GM12872 (cell line): ENCODE measurements around the gene C10orf53.

Source experiments
- TF ChIP-seq, protein P1 (sequence below): IDR thresholded peaks from 3 replicates; pipeline ENCODE4 v1.5.1; 2011; ENCODE audit warnings: low read depth, mild to moderate bottlenecking, low read length, moderate library complexity; ENCODE audit not compliant: insufficient read depth

C10orf53 gene

DNA sequence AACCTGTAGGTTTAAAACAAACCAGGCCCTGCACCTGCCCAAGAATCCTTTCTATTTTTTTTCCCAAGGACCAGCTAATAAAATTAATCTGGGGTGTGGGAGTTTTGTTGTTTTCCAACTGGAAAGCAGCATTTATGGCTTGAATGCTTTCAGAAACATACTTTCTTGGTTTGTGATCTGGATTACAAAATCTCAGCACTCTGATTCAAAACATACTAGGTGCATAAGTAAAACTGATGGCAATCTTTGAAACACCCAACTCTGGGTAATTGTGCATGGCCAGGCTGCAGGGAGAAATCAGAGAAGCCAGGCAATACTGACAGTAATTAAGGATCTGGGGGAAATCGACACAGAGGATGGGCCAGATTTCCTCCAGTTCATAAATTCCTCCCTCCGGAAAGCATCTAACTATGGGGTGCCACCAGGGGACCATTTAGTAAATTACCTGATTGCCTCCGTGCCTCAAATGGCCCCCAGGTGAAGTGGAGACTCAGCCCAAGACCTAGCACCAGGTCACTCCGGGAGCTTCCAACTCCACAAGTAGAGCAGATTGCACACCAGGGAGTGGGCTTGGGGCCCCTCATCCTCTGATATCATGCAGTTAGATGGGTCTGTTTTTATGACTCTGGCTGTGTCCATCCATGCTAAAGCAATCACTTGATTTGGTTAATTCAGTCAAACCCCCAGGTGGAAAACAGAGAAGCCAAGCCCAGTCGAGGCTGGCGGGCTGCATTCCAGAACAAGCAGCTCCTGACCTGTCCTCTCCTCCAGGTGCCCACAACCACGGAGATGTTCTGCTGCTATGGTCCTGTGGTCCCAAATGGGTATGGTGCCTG lies 15.2 kb upstream of the C10orf53 start:
- TF ChIP-seq, protein P1, sequence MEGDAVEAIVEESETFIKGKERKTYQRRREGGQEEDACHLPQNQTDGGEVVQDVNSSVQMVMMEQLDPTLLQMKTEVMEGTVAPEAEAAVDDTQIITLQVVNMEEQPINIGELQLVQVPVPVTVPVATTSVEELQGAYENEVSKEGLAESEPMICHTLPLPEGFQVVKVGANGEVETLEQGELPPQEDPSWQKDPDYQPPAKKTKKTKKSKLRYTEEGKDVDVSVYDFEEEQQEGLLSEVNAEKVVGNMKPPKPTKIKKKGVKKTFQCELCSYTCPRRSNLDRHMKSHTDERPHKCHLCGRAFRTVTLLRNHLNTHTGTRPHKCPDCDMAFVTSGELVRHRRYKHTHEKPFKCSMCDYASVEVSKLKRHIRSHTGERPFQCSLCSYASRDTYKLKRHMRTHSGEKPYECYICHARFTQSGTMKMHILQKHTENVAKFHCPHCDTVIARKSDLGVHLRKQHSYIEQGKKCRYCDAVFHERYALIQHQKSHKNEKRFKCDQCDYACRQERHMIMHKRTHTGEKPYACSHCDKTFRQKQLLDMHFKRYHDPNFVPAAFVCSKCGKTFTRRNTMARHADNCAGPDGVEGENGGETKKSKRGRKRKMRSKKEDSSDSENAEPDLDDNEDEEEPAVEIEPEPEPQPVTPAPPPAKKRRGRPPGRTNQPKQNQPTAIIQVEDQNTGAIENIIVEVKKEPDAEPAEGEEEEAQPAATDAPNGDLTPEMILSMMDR, result no peak

DNA sequence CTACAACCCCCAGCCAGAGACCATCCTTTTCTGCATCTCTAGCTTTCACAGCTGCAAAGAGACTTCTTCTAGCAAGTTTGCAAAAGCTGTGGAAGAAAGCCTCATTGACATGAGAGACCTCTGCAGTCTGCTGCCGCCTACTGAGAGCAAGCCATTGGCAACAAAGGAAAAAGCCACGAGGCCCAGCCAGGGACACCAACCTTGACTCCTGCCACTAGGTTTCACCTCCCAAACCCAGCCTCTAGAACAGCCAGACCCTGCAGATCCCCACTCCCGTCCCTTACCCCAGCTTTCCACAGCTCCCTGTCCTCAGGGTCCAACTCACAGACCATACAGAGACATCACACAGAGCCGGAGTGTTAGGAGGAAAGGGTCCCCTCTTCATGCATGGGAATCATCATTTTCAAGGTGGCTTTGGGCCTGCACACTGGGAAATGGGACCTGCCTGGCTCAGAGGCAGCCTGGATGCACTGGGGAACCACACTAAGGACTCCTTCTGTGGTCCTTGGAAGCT lies 14.6 kb upstream of the C10orf53 start:
- TF ChIP-seq, protein P1, result no peak

DNA sequence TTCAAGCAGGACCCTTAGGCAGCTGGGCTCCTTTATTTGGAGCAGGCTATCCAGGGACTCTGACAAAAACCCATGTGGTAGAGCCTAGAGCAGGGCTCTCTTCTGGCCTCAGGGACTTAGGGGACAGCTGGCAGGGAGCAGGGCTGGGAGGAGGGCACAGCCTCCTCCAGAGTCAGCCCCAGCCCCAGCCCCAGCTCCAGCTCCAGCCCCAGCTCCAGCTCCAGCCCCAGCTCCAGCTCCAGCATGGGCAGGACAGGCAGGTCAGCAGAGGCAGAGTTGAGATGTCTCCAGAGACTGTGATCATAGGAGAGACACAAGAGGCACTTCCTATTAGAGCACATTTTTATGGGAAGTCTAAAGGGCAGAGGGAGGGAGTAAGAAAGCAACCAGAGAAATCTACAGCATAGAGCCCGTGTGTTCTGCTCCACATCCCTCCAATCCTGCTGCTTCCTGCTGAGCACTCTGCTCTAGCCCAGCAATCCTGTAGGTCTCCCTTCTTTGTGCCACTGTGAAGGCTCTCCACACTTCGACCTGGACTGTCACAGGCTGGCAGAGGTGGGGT lies 13.3 kb upstream of the C10orf53 start:
- TF ChIP-seq, protein P1, result no peak

DNA sequence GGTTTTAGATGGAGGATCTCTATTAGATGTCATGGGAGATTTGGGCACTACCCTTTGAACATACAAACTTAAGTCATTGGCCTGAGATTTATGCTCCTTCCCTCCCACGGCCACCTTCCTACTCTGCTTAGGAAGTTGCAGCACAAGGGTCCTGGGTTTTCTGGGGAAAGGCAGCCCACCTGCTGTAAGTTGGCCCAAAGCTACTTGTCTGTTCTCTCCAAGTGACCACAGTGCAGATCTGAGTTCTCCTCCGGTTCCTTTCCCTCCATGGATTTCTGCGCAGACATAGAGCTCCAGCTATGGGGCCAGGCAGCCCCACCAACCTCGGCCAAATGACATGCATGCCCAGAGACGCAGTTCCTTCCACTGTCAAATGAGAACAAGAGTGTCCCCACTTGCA lies 12.8 kb upstream of the C10orf53 start:
- TF ChIP-seq, protein P1, result no peak

DNA sequence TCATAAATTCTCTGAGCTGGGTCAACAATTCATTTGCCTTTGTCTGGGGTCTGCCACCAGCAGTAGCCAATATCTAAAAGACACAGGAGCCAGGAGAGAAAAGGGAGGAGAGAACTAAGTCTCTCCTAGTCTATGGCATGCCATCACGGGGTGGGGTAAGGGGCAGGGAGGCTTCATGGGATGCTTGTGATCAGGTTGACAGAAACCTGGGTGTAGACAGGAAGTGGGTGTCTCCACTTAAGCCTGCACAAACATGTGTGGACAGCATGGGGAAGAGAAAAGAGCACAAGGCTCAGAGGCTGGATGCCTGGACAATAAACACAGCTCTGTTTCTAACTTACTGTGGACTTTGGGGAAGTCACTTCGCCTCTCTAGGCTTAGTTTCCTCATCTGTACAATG lies 11.5 kb upstream of the C10orf53 start:
- TF ChIP-seq, protein P1, result no peak

DNA sequence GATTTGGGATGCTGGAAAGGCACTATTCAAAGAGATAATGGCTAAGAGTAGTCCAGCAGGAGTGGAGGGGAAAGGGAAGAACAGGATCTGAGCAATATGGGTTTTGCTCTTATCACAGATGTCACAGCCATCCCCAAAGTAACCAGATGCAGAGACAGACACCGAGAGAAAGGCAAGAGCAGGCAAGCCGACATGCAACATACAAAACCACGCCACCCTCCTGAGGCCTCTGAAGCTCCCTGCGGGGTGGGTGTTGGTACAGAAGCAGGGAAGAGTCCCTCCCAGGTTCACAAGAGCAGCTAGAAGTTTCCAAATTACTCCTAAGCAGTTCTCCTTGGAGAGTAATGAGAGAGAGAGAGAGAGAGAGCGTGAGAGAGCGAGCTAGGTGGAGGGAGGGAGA lies 10.8 kb upstream of the C10orf53 start:
- TF ChIP-seq, protein P1, result no peak

DNA sequence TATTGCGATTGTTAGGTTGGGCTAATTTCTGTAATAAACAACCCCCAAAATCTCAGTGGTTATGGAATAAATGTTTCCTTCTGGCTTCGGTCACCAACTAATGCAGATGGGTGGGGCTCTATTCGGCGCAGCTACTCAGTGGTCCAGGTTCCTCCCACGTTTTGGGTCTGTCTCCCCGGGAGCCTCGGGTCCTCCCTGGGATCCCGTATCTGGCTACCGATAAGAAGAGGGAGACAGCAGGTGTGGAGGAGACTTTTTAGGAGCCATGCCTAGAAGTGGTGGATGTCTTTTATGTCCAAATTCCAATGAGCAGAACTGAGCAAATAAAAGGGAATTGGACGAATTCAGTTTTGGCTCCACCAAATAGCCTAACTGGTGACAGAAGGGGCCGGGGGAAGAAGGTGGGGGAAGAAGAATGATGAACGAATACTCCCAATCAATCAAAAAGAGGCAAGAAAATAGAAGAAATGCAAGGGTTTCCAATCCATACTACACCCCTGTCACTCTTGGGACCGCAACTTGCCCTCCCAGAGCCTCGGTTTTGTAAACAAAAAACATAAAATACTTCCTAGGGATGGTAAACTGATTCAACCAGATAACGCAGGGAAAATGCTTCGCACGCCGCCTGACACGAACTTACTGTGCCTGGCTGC lies 498 bp upstream of the C10orf53 start:
- TF ChIP-seq, protein P1, result no peak
